Hepatocyte (in vitro differentiated cells): Measurements from ENCODE around the gene MICALL1.
A peak's percentile ranks its signal among the peaks of the same experiment; 100 is the strongest.

Source experiments
- EZH2 ChIP-seq: fragments of 200-600 bp; sonication (generic); IDR thresholded peaks from 2 replicates; pipeline ENCODE4 v1.6.1; 2016; ENCODE audit warnings: antibody characterized with exemption, mild to moderate bottlenecking, borderline replicate concordance
- EZH2phosphoT487 ChIP-seq: fragments of 200-600 bp; sonication (generic); IDR thresholded peaks from one replicate; pipeline ENCODE4 v1.6.1; 2018; ENCODE audit warnings: antibody characterized with exemption, mild to moderate bottlenecking, low read depth, moderate library complexity; ENCODE audit not compliant: unreplicated experiment, severe bottlenecking
- TF ChIP-seq, protein P1 (sequence below): fragments of 200-600 bp; sonication (generic); IDR thresholded peaks from 2 replicates; pipeline ENCODE4 v1.5.1; 2016; ENCODE audit warnings: antibody characterized with exemption, mild to moderate bottlenecking; ENCODE audit not compliant: poor library complexity

DNA sequence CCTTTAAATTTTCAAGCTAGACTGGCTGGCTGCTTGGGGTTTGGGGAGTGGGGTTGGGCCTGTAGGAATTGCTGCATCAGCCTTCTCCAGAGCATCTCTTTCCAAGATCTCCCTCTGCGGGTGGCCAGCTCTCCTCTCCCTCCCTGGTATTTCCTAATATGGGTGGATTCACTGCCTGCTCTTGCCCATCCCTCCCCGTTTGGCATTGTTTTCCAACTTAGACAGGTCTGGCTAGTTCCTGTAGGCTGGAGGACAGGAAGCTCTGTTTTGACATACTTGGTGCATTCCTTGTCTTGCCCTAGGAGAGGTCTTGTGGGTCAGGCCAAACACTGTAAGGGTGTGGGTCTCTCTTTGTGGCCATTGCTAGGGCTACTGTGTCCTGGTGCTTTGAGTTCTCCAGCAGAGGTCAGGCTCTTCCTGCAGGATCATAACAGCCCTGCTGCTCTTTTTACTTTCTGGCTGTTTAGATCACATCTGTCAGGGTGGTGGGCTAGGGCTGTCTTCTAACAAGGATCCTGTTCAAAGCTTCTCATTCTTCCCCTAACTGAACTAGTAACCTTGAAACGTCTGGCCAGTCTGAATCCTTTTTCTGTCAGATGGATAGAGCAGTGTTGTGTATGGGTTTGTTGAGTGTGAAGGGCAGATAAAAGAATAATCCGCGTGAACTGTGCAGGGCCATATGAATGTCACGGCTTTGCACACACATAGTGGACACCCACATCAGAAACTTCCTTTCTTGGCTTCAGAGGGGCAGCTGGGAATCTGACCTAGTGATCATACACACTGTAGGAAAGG is 18.3 kb upstream of the MICALL1 start:
- TF ChIP-seq, protein P1, sequence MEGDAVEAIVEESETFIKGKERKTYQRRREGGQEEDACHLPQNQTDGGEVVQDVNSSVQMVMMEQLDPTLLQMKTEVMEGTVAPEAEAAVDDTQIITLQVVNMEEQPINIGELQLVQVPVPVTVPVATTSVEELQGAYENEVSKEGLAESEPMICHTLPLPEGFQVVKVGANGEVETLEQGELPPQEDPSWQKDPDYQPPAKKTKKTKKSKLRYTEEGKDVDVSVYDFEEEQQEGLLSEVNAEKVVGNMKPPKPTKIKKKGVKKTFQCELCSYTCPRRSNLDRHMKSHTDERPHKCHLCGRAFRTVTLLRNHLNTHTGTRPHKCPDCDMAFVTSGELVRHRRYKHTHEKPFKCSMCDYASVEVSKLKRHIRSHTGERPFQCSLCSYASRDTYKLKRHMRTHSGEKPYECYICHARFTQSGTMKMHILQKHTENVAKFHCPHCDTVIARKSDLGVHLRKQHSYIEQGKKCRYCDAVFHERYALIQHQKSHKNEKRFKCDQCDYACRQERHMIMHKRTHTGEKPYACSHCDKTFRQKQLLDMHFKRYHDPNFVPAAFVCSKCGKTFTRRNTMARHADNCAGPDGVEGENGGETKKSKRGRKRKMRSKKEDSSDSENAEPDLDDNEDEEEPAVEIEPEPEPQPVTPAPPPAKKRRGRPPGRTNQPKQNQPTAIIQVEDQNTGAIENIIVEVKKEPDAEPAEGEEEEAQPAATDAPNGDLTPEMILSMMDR, result peak; percentile 42
- TF ChIP-seq EZH2phosphoT487 (no peak), EZH2 (no peak)
